VCaP (cell line): ENCODE measurements around the gene KCTD2.
A peak's percentile ranks its signal among the peaks of the same experiment; 100 is the strongest.

Experiments
- H3K27ac ChIP-seq: fragments of 450-650 bp; 2 replicates; pipeline ENCODE4 v1.5.1; 2017
- CTCF ChIP-seq: fragments of 450-650 bp; conservative IDR thresholded peaks from 2 replicates; pipeline ENCODE4 v1.5.1; 2017; ENCODE audit warnings: mild to moderate bottlenecking, moderate library complexity

KCTD2 gene

GRCh38 chr17:75093548-75094158 is 46.6 kb downstream of the KCTD2 start:
- no peak for TF ChIP-seq CTCF
- H3K27ac ChIP-seq = no peak overlapping the region

GRCh38 chr17:75094871-75095399 is 47.9 kb downstream of the KCTD2 start:
- no peak overlapping the region for H3K27ac ChIP-seq
- no peak for TF ChIP-seq CTCF

GRCh38 chr17:75096082-75096625 is 49.1 kb downstream of the KCTD2 start:
- TF ChIP-seq CTCF = no peak
- peak overlapping the region; percentile 31; the same call in 1 of the 2 replicates for H3K27ac ChIP-seq

- TF ChIP-seq CTCF = no peak
These were observed 50.8 kb downstream of the KCTD2 start for GRCh38 chr17:75097865-75098264.

GRCh38 chr17:75098861-75099260 is 51.8 kb downstream of the KCTD2 start:
- no peak for TF ChIP-seq CTCF
- H3K27ac ChIP-seq = no peak overlapping the region

More at GRCh38 chr17:75097865-75098264, 50.8 kb downstream of the KCTD2 start:
- no peak overlapping the region for H3K27ac ChIP-seq

GRCh38 chr17:75099881-75100595 is 53.0 kb downstream of the KCTD2 start:
- H3K27ac ChIP-seq = no peak overlapping the region
- no peak for TF ChIP-seq CTCF

- no peak for TF ChIP-seq CTCF
- H3K27ac ChIP-seq = no peak overlapping the region
These were observed 55.4 kb downstream of the KCTD2 start for GRCh38 chr17:75102385-75102821.
